Activated B cell treated with CpG ODN at 0.5 μM for 24 hours (primary cell): ENCODE data around the gene CTNND2. TPM values are rescaled to one million over a fixed set of nuclear protein-coding genes. Genes with fewer than 3 reads are reported as not detected.
"Not testable (repeated sequence)": the region's sequence is repeated elsewhere in the genome, so short reads cannot be mapped to it uniquely, and the experiment has no call there.

ENCODE experiments used
- ATAC-seq: fragments of 200-7000 bp; cut with Tn5 transposase; one replicate; pipeline ENCODE4 v1.10.0; 2021; ENCODE audit warnings: low read depth, mild to moderate bottlenecking, moderate library complexity
- CTCF ChIA-PET: fragments of 350-600 bp; sonication (Branson Sonifier 250); formaldehyde crosslinking; loops from one replicate; lab custom pipeline; 2021; ENCODE audit warnings: antibody characterized with exemption; lab: Charles Lee
- POLR2A ChIA-PET: fragments of 350-600 bp; sonication (Branson Sonifier 250); formaldehyde crosslinking; loops from one replicate; lab custom pipeline; 2021; ENCODE audit warnings: antibody characterized with exemption; lab: Charles Lee
- DNase-seq: peaks from one replicate; pipeline ENCODE4 v3.0.0; 2022
- H3K27ac Mint-ChIP-seq: one replicate; pipeline ENCODE4 v1.8.0; 2020; ENCODE audit warnings: mixed read lengths
- H3K27me3 Mint-ChIP-seq: one replicate; pipeline ENCODE4 v1.8.0; 2021; ENCODE audit warnings: mixed read lengths
- H3K36me3 Mint-ChIP-seq: one replicate; pipeline ENCODE4 v1.8.0; 2021; ENCODE audit warnings: low read depth, mixed read lengths
- H3K4me1 Mint-ChIP-seq: one replicate; pipeline ENCODE4 v1.8.0; 2021; ENCODE audit warnings: mixed read lengths
- H3K4me3 Mint-ChIP-seq: one replicate; pipeline ENCODE4 v1.8.0; 2020; ENCODE audit warnings: mild to moderate bottlenecking, mixed read lengths
- H3K9me3 Mint-ChIP-seq: one replicate; pipeline ENCODE4 v1.8.0; 2020; ENCODE audit warnings: mixed read lengths
- CTCF ChIP-seq: fragments of 200-600 bp; IDR thresholded peaks from one replicate; pipeline ENCODE4 v1.8.0; 2022; ENCODE audit warnings: antibody characterized with exemption, mild to moderate bottlenecking
- intact Hi-C: fragments of 100-400 bp; cut with micrococcal nuclease; formaldehyde crosslinking; loops from one replicate; pipeline ENCODE4 v1.15.1; 2024
- total RNA-seq: library from RNA; stranded (reverse); gene quantifications from 2 replicates; pipeline ENCODE4 v1.2.3, GENCODE V29; 2022

CTNND2 gene
- total RNA-seq, 1 donor from 2014 or later: not detected

DNA sequence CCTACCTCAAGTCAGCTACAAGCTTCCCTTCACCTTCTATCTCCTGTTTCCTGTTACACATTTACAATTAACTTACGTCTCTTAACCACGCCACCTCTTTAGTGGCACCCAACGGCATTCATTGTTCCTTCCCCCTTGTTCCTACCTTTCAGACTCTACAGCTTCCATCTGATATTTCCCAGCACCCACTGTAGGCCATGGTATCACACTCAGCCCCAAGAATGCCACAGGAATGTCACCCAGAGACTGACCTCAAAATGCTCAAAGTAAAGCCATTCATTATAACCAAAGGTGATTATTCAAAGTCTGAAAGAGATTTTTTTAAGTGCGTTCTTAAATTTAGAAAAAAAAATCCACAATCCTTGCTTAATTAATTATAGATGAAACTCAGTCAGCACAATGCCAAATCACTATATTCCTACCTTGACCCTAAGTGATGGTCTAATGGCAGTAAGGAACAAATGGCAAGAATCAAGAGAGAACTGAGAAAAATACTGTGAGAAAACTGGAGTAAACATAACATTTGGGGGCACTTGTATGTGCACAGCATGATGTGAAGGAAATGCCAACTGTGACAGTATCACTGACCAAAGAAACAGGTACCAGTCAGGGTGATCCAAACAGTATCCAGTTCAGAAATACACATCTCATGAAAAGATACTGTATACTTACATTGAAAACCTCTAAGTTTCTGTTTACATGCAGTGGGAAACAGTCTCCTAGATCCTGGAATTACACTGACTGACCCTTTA is 52.1 kb downstream of the CTNND2 start:
- H3K27ac Mint-ChIP-seq: no peak overlapping the region
- H3K4me3 Mint-ChIP-seq: no peak overlapping the region
- no peak for DNase-seq
- ChIA-PET POLR2A (no interaction called here), CTCF (no interaction called here)
- no peak for TF ChIP-seq CTCF
- no peaks in the 10 kb centered on the region for H3K4me1 Mint-ChIP-seq
- H3K27me3 Mint-ChIP-seq: no peaks in the 10 kb centered on the region
- H3K36me3 Mint-ChIP-seq: no peaks in the 10 kb centered on the region
- peaks cover 2% of the 10 kb centered on the region for H3K9me3 Mint-ChIP-seq
- intact Hi-C loops: no loop called here
- ATAC-seq: no peak

GRCh38 chr5:11851416-11851815 is 52.8 kb downstream of the CTNND2 start:
- Mint-ChIP-seq H3K4me1 (no peaks in the 10 kb centered on the region), H3K4me3 (no peak overlapping the region), H3K27me3 (no peaks in the 10 kb centered on the region), H3K27ac (no peak overlapping the region), H3K9me3 (peaks cover 5% of the 10 kb centered on the region), H3K36me3 (no peaks in the 10 kb centered on the region)
- ATAC-seq (no peak), DNase-seq (no peak)
- intact Hi-C loops: no loop called here
- ChIA-PET POLR2A (no interaction called here), CTCF (no interaction called here)
- no peak for TF ChIP-seq CTCF

DNA sequence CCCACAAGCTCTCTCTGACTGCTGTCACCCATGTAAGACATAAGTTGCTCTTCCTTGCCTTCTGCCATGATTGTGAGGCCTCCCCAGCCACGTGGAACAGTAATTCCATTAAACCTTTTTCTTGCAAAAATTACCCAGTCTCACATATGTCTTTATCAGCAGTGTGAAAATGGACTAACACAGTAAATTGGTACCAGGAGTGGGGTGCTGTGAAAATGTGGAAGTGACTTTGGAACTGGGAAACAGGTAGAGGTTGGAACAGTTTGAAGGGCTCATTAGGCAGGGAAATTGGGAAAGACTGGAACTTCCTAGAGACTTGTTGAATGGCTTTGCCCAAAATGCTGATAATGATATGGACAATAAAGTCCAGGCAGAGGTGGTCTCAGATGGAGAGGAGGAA is 75.7 kb downstream of the CTNND2 start:
- intact Hi-C loops, H3K4me3 Mint-ChIP-seq: not testable (repeated sequence)

GRCh38 chr5:11822598-11822997 is 81.6 kb downstream of the CTNND2 start:
- DNase-seq (no peak), ATAC-seq (no peak)
- Mint-ChIP-seq H3K4me1 (no peaks in the 10 kb centered on the region), H3K9me3 (peaks cover 5% of the 10 kb centered on the region), H3K36me3 (no peaks in the 10 kb centered on the region), H3K27me3 (no peaks in the 10 kb centered on the region), H3K27ac (no peak overlapping the region), H3K4me3 (no peak overlapping the region)
- intact Hi-C loops: no loop called here
- POLR2A ChIA-PET: no interaction called here
- no peak for TF ChIP-seq CTCF
- CTCF ChIA-PET: no interaction called here

More for the DNA sequence above, 75.7 kb downstream of the CTNND2 start:
- CTCF ChIA-PET, H3K27ac Mint-ChIP-seq, H3K4me1 Mint-ChIP-seq, DNase-seq, H3K36me3 Mint-ChIP-seq, POLR2A ChIA-PET, ATAC-seq, H3K27me3 Mint-ChIP-seq: not testable (repeated sequence)
- H3K9me3 Mint-ChIP-seq: peaks cover 17% of the 10 kb centered on the region

DNA sequence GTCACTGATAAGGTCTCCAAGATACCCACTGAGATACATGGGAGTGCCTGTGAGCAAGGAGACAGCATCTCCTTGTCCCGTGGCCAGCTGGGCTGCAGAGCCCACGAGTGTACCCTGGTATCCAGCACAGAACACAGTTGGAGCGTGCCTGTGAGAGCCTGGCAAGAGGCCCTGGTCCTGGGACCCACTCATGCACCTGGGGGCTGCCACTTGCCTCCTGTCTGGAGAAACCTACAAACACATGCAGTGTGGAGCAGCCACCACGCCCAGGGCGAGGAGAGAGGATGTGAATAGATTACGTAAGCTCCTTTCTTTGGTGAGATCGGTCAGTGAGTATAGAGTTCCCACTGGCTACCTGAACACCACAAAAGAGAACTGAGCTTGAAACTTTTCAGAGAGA is 88.3 kb downstream of the CTNND2 start:
- POLR2A ChIA-PET: no interaction called here
- Mint-ChIP-seq H3K27me3 (no peaks in the 10 kb centered on the region), H3K9me3 (no peaks in the 10 kb centered on the region), H3K27ac (no peak overlapping the region), H3K4me1 (no peaks in the 10 kb centered on the region), H3K36me3 (no peaks in the 10 kb centered on the region), H3K4me3 (no peak overlapping the region)
- intact Hi-C loops: no loop called here
- TF ChIP-seq CTCF: no peak
- no peak for DNase-seq
- no peak for ATAC-seq
- CTCF ChIA-PET: no interaction called here

DNA sequence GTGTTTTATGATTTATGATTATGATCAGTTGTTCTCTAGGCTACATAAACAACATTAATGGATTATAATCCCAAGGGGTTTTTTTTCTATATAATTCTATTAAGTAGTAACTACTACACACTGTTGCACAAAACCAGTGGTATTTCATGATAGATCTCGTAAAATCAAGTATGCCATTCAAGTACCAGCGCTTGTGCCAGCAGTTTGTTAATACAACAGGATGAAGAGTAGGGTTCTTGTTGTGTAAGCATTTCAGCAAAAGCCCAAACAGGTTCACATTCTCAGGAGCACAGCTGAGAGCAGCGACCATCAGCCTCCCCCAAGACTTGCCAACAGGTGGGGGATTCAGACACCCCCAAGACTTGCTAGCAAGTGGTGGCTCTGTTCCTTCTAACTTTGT is 88.8 kb downstream of the CTNND2 start:
- CTCF ChIA-PET: no interaction called here
- H3K4me1 Mint-ChIP-seq: no peaks in the 10 kb centered on the region

More for the DNA sequence above, 88.8 kb downstream of the CTNND2 start:
- DNase-seq: no peak
- no peaks in the 10 kb centered on the region for H3K9me3 Mint-ChIP-seq
- POLR2A ChIA-PET: no interaction called here
- intact Hi-C loops: no loop called here
- TF ChIP-seq CTCF: no peak
- H3K27me3 Mint-ChIP-seq: no peaks in the 10 kb centered on the region
- H3K36me3 Mint-ChIP-seq: no peaks in the 10 kb centered on the region
- H3K4me3 Mint-ChIP-seq: no peak overlapping the region
- no peak for ATAC-seq
- no peak overlapping the region for H3K27ac Mint-ChIP-seq
